ENCODE data around the gene TMEM151B.

DNA sequence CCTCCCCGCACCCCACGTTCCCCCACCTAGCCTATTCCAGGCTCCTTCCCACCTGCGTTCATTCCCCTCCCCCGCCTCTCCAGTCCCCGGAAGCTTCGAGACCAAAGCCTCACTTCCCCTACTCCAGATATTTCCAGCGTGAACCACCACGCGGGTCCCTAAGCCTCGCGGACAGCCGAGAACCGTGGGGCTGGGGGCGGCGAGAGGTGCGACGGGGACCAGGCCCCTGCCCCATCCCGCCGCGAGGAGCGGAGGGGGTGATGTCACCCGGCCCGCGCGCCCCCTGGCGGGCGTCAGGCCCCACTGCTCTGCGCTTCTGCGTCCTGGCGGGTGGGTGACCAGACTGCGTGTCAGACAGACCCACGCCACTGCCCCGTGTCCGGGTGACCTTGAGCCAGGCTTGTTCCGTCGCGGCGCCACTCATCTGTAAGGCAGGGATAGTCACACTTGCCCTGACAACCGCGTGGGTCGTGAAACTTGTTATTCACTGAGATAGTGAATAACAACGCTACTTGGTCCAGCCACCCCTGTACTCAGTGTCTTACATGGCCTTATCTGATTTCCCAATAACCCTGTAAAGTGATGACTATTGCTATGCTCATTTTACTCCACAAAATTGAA is 32.3 kb upstream of the TMEM151B start:
- TF ChIP-seq, protein P1, sequence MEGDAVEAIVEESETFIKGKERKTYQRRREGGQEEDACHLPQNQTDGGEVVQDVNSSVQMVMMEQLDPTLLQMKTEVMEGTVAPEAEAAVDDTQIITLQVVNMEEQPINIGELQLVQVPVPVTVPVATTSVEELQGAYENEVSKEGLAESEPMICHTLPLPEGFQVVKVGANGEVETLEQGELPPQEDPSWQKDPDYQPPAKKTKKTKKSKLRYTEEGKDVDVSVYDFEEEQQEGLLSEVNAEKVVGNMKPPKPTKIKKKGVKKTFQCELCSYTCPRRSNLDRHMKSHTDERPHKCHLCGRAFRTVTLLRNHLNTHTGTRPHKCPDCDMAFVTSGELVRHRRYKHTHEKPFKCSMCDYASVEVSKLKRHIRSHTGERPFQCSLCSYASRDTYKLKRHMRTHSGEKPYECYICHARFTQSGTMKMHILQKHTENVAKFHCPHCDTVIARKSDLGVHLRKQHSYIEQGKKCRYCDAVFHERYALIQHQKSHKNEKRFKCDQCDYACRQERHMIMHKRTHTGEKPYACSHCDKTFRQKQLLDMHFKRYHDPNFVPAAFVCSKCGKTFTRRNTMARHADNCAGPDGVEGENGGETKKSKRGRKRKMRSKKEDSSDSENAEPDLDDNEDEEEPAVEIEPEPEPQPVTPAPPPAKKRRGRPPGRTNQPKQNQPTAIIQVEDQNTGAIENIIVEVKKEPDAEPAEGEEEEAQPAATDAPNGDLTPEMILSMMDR (IDR thresholded peaks at IDR 0.05) = peak; percentile 95 to 100 (median 98)
- peak in 1 of 2 donors; percentile 29 for TF ChIP-seq POLR2A (IDR thresholded peaks at IDR 0.05)
